Caco-2 (cell line): ENCODE results near the gene VPS13D. TPM values are rescaled to one million over a fixed set of nuclear protein-coding genes. Genes with fewer than 3 reads are reported as not detected.

Source experiments
- BruUV-seq: library from RNA; stranded (reverse); fragments of 400-500 nt; replicated peaks from 2 replicates; lab custom pipeline; 2021; lab: Mats Ljungman, UMichigan
- CTCF ChIA-PET: fragments of 300-600 bp; sonication (Branson Sonifier 250); formaldehyde crosslinking; loops from one replicate; lab custom pipeline; 2022; ENCODE audit warnings: antibody characterized with exemption; lab: Charles Lee
- POLR2A ChIA-PET: fragments of 300-600 bp; sonication (Branson Sonifier 250); formaldehyde crosslinking; loops from one replicate; lab custom pipeline; 2022; ENCODE audit warnings: antibody characterized with exemption; lab: Charles Lee
- DNase-seq, 2 experiments: peaks; one replicate each; pipeline versions ENCODE4 v3.0.0 to v3.0.0-alpha.2; 2020 to 2022
- H3K27me3 ChIP-seq: replicated peaks from 2 replicates; pipeline ENCODE4 v1.6.0; 2011; ENCODE audit warnings: low read length; ENCODE audit not compliant: control insufficient read depth, insufficient read depth
- H3K36me3 ChIP-seq: 2 replicates; pipeline ENCODE4 v1.5.1; 2011; ENCODE audit warnings: low read length; ENCODE audit not compliant: control insufficient read depth, insufficient read depth
- H3K4me1 ChIP-seq: fragments of 250-450 bp; sonication (Bioruptor Pico); 2 replicates; pipeline ENCODE4 v1.5.1; 2020; ENCODE audit warnings: mild to moderate bottlenecking
- H3K4me3 ChIP-seq: 2 replicates; pipeline ENCODE4 v1.5.1; 2011; ENCODE audit warnings: low read depth, mild to moderate bottlenecking, control low read depth, low read length
- H3K9me3 ChIP-seq: fragments of 250-450 bp; sonication (Bioruptor Pico); 2 replicates; pipeline ENCODE4 v1.5.1; 2020; ENCODE audit warnings: mild to moderate bottlenecking, moderate library complexity
- H3K27ac Mint-ChIP-seq: one replicate; pipeline ENCODE4 v1.8.0; 2022; ENCODE audit warnings: mixed read lengths; ENCODE audit not compliant: unreplicated experiment
- H3K27me3 Mint-ChIP-seq: one replicate; pipeline ENCODE4 v1.8.0; 2022; ENCODE audit warnings: mixed read lengths; ENCODE audit not compliant: insufficient read depth, unreplicated experiment
- H3K36me3 Mint-ChIP-seq: one replicate; pipeline ENCODE4 v1.8.0; 2022; ENCODE audit warnings: mild to moderate bottlenecking, mixed read lengths; ENCODE audit not compliant: insufficient read depth, unreplicated experiment
- H3K4me1 Mint-ChIP-seq: one replicate; pipeline ENCODE4 v1.8.0; 2022; ENCODE audit warnings: low read depth, mixed read lengths; ENCODE audit not compliant: unreplicated experiment
- H3K4me3 Mint-ChIP-seq: one replicate; pipeline ENCODE4 v1.8.0; 2022; ENCODE audit warnings: mild to moderate bottlenecking, moderate library complexity, mixed read lengths; ENCODE audit not compliant: unreplicated experiment
- H3K9me3 Mint-ChIP-seq: one replicate; pipeline ENCODE4 v1.8.0; 2022; ENCODE audit warnings: mixed read lengths; ENCODE audit not compliant: unreplicated experiment
- CTCF ChIP-seq, 2 experiments: fragments of 200-600 bp in 1 of 2; IDR thresholded peaks; 1 replicate in 1 of 2; 2 replicates in 1 of 2; pipeline versions ENCODE4 v1.5.1 to v1.8.0; 2011 to 2022; ENCODE audit warnings: antibody characterized with exemption in 1 of 2, control low read depth in 1 of 2, inconsistent platforms in 1 of 2, low read depth in 1 of 2, low read length in 1 of 2, mild to moderate bottlenecking in 1 of 2, moderate library complexity in 1 of 2; ENCODE audit not compliant: insufficient read depth in 1 of 2, severe bottlenecking in 1 of 2, unreplicated experiment in 1 of 2
- intact Hi-C: fragments of 100-400 bp; cut with micrococcal nuclease; formaldehyde crosslinking; loops from one replicate; pipeline ENCODE4 v1.10.0; 2022; ENCODE audit not compliant: unreplicated experiment
- total RNA-seq: library from RNA; stranded (reverse); gene quantifications from 2 replicates; pipeline ENCODE4 v1.2.3, GENCODE V29; 2022

VPS13D gene
- total RNA-seq, 1 experiment from 2014 or later, result 25.6 TPM

DNA sequence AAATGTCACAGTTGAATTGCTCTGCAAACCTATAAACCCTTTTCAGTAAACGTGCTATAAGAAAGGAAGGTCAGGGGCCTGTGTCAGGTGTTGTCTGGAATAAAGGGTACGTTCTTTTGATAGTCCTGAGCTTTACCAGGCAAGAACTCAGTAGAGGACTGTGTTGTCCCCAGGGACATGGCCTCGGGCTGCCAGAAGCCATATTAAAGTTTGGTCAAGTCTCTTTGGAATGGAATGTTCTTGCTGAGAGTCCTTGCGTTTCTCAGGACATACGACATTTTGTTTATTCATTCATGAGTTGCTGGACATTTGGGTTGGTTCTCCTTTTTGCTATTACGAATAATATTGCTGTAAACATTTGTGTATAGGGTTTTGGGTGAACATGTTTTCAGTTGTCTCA, 16.8 kb downstream of the VPS13D start:
- H3K4me3 ChIP-seq, result no peak overlapping the region
- intact Hi-C loops, result no loop called here
- Mint-ChIP-seq H3K36me3 (peaks cover 12% of the 10 kb centered on the region), H3K4me1 (no peaks in the 10 kb centered on the region), H3K27me3 (no peaks in the 10 kb centered on the region), H3K4me3 (no peak overlapping the region), H3K27ac (no peak overlapping the region), H3K9me3 (no peaks in the 10 kb centered on the region)
- H3K36me3 ChIP-seq, result no peaks in the 10 kb centered on the region
- no peaks in the 10 kb centered on the region for H3K27me3 ChIP-seq
- DNase-seq, result no peak
- BruUV-seq, result no TSS peak
- TF ChIP-seq CTCF (IDR thresholded peaks at IDR 0.05; ENCODE audit: insufficient read depth in 1 of 2, low read depth in 1 of 2, low read length in 1 of 2, severe bottlenecking in 1 of 2, unreplicated experiment in 1 of 2), result no peak
- ChIA-PET CTCF (no interaction called here), POLR2A (no interaction called here)
- no peaks in the 10 kb centered on the region for H3K4me1 ChIP-seq
- H3K9me3 ChIP-seq, result no peaks in the 10 kb centered on the region

GRCh38 chr1:12249181-12249580, 19.4 kb downstream of the VPS13D start:
- DNase-seq, result no peak
- Histone ChIP-seq H3K4me1 (no peaks in the 10 kb centered on the region), H3K9me3 (no peaks in the 10 kb centered on the region), H3K36me3 (no peaks in the 10 kb centered on the region), H3K4me3 (no peak overlapping the region), H3K27me3 (no peaks in the 10 kb centered on the region)
- H3K36me3 Mint-ChIP-seq, result peaks cover 6% of the 10 kb centered on the region
- BruUV-seq, result no TSS peak
- H3K9me3 Mint-ChIP-seq, result no peaks in the 10 kb centered on the region
- no peak for TF ChIP-seq CTCF (IDR thresholded peaks at IDR 0.05; ENCODE audit: insufficient read depth in 1 of 2, low read depth in 1 of 2, low read length in 1 of 2, severe bottlenecking in 1 of 2, unreplicated experiment in 1 of 2)
- no peak overlapping the region for H3K4me3 Mint-ChIP-seq
- no peak overlapping the region for H3K27ac Mint-ChIP-seq
- no peaks in the 10 kb centered on the region for H3K27me3 Mint-ChIP-seq
- ChIA-PET CTCF (no interaction called here), POLR2A (no interaction called here)
- no peaks in the 10 kb centered on the region for H3K4me1 Mint-ChIP-seq
- intact Hi-C loops, result no loop called here

- Histone ChIP-seq H3K27me3 (no peaks in the 10 kb centered on the region), H3K4me1 (no peaks in the 10 kb centered on the region), H3K9me3 (no peaks in the 10 kb centered on the region), H3K4me3 (no peak overlapping the region), H3K36me3 (no peaks in the 10 kb centered on the region)
- Mint-ChIP-seq H3K27ac (no peak overlapping the region), H3K27me3 (no peaks in the 10 kb centered on the region), H3K4me1 (no peaks in the 10 kb centered on the region), H3K36me3 (peaks cover 6% of the 10 kb centered on the region), H3K9me3 (no peaks in the 10 kb centered on the region), H3K4me3 (no peak overlapping the region)
- TF ChIP-seq CTCF (IDR thresholded peaks at IDR 0.05; ENCODE audit: insufficient read depth in 1 of 2, low read depth in 1 of 2, low read length in 1 of 2, severe bottlenecking in 1 of 2, unreplicated experiment in 1 of 2), result no peak
- intact Hi-C loops, result no loop called here
- no TSS peak for BruUV-seq
- ChIA-PET CTCF (no interaction called here), POLR2A (no interaction called here)
- no peak for DNase-seq
Measured at GRCh38 chr1:12249748-12250147, 19.9 kb downstream of the VPS13D start.
